ENCODE measurements around the gene TNFAIP1.

GRCh38 chr17:28317099-28317965 lies 18.2 kb upstream of the TNFAIP1 start:
- TF ChIP-seq CTCF (conservative IDR thresholded peaks at IDR 0.05 in 1 of 2, IDR thresholded peaks at IDR 0.05 in 1 of 2; ENCODE audit: extremely low read depth in 1 of 2, insufficient read depth in 1 of 2, low read depth in 1 of 2, low read length in 2 of 2) = no peak
- TF ChIP-seq EZH2 (IDR thresholded peaks at IDR 0.05; ENCODE audit: borderline replicate concordance, low read length) = no peak

Data from mammary epithelial cell (primary cell).